WI38 (cell line): Measurements from ENCODE around the gene LHX1.

Experiments
- H3K4me3 ChIP-seq: 2 replicates; pipeline ENCODE4 v1.5.1; 2011; ENCODE audit warnings: low read depth, mild to moderate bottlenecking, control low read depth, low read length
- TF ChIP-seq, protein P1 (sequence below): IDR thresholded peaks from 2 replicates; pipeline ENCODE4 v1.5.1; 2012; ENCODE audit warnings: low read depth, mild to moderate bottlenecking, control low read depth, low read length

Gene LHX1

DNA sequence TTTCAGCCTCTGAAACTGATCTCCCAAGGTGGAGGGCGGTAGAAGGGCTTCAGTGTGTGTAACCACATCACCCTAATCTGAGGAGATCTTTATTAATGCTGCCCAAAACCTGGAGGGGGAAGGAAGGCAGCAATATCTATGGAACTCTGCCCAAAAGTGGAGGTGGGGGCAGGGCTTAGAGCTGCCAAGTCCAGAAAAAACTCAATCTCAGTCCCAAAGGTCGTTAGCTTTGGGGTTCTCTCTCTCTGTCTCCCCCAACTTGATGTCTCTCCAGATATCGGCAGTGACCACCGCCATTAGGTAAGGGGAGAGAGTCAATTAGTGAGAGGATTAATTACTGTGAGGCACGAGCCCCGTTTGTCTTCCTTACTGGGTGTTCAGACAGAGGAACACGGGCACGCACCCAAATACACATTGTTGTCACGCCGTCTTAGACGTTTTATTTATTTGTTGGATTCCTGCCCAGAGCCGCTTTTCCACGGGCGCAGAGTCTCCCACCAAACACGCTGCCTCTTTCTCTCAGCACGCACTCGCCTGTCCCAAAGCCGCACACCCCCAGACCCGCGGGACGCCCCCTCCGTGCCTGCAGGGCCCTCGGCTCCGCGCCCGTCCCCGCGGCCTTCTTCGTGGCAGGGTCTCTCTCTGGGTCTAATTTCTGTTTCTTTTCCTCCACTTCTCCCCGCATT is 5.4 kb upstream of the LHX1 start:
- H3K4me3 ChIP-seq = no peak overlapping the region
- TF ChIP-seq, protein P1, sequence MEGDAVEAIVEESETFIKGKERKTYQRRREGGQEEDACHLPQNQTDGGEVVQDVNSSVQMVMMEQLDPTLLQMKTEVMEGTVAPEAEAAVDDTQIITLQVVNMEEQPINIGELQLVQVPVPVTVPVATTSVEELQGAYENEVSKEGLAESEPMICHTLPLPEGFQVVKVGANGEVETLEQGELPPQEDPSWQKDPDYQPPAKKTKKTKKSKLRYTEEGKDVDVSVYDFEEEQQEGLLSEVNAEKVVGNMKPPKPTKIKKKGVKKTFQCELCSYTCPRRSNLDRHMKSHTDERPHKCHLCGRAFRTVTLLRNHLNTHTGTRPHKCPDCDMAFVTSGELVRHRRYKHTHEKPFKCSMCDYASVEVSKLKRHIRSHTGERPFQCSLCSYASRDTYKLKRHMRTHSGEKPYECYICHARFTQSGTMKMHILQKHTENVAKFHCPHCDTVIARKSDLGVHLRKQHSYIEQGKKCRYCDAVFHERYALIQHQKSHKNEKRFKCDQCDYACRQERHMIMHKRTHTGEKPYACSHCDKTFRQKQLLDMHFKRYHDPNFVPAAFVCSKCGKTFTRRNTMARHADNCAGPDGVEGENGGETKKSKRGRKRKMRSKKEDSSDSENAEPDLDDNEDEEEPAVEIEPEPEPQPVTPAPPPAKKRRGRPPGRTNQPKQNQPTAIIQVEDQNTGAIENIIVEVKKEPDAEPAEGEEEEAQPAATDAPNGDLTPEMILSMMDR = no peak

DNA sequence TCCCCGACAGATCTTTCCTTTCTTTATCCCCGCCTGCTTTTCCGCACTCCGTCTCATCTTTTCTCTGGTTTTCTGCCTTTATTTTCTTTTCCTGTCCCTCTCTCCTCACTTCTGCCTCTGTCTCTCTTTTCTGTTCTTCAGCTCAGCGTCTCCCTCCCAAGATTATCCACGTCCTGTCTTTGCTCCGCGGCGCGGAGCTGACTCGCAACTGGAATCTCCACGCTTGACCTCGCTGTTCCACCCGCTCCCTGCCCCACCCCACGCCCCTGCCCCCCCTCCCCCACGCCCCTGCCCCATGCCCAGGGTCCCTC is 4.9 kb upstream of the LHX1 start:
- TF ChIP-seq, protein P1 = no peak
- H3K4me3 ChIP-seq = no peak overlapping the region

DNA sequence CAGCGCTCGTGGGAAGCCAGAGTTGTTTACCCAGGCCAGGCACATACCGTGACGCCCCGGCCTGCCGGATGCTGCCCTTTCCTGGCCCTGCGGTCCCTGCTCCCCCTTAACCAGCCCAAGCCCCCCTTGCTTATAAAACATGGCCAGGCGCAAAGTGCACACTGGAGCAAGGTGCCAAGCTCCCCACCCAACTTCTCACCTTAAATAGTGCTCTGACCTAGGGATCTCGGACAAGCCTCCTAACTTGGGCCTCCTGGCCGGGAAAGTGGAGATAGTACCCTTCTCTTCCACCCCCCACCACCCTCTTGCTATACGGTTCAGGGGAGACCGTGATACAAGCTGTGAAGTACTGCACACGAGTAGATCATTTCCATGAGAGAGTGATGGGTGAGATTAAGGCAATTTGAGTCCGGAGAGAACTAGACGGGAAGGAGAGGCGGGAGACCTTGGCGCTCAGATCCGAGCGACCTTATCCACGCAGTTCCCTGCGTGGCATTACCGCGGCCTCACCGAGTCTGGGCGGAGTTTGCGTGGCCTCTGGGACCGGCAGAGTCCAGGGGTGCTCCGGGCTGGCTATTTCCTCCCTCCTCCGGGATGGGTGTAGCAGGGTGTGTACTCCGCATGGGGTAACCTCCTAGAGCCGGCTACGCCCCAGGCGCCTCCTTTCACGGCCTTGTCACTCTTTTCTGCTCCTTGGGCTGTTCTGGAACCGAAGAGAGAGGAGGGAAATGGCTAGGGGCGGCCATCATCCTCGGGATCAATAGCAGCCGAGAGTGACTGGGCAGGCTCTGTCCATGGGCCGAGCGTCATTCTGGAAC is 4.4 kb upstream of the LHX1 start:
- TF ChIP-seq, protein P1 = no peak
- no peak overlapping the region for H3K4me3 ChIP-seq

DNA sequence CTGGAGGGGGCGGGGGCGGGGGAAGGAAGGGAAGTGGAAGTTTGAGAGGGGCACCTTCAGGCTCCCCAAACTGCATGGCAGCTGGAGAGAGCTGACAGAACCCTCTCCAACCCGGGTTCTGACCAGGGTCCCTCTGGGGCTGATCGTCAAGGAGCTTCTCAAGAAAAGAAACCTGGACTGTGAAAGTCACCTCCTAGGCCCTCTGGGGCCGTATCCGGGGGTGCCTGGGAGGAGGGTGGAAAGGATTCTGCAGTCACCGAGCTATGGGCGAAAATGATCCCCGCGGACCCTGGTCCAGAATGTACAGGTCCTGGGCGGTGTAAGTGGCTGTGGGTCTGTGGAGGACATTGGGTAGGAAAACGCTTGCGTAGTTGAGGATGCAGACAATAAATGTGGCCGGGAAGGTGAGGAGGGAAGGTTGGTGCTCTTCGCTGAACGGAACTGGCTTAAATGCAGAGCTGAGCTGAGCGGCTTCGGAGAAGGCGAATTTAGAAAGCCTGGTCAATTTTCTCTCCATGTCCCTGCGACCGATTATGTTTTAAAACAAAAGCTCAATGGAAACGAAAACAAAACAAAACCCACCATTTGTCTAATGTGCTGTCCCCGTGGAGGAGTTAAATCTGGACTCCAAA is 3.6 kb upstream of the LHX1 start:
- H3K4me3 ChIP-seq = no peak overlapping the region
- TF ChIP-seq, protein P1 = no peak

DNA sequence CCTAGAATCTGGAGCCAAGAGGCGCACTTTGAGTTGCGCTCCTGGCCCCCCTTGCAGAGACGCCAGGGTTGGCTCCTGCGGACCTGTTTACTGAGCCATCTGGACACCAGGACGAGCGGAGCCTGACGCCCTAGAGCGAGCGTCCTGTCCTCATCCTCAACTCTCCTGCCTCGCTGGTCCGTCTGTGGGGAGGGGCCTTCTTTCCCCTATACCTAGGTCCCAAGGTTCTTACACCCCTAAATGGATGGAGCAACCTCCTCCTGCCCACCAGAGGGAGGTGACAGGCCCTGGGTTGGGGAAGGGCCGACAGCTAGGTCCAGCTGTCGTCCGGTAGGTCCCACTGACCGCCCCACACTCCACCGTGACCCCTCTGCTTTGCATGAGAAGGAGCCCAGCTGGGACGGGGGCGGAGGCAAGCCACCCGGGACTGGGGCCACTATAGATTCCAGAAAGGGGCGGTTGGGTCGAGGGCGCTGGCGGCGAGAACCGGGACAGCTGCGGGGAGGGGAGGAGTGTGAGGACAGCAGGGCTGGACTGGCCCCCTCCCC is 3.1 kb upstream of the LHX1 start:
- TF ChIP-seq, protein P1 = no peak
- no peak overlapping the region for H3K4me3 ChIP-seq

DNA sequence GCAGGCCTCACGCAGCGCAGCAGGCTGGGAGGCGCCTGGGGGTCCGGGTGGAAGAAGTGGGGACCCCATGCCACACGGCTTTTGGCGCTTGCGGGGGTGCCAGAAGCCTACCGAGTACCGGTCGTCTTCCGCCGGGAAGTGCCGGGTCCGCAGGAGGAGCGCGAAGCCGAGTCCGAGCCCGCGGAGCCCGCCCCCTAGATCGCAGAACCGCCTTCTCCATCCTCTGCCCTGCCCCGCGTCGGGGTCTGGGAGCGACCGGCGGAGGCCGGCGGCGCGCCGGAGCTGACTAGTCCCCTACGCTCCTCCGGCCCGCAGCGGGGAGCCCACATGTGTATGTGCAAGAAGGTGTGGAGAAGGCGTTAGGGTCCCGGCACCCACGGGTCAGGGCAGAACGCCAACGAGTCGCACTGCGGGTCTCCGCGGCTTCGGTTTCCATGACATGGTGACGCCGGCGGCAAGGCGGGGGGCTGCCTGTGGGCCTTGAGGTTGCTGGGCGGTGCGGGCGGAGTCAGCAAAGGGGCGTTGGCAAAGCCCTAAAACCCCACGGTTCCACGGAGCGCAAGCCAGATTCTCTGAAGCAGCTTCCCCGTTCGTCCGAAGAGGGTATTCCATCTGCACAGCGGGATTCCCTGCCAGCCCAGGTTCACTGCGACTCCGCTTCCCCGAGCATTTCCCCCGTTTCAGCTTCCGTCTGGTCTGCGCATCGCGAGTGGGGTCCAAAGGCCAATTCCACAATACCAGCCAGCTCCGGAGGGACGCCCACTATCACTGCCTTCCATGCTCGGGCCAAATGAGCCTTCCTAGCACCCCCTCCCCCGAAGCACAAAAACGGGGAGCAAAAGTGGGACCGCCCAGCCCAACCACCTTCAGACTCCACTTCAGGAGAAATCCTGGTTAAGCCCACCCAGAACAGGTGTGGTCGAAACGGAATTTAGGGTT is 2.3 kb upstream of the LHX1 start:
- no peak overlapping the region for H3K4me3 ChIP-seq
- TF ChIP-seq, protein P1 = no peak
